Measurements from ENCODE around the gene ARID3B.
"Not testable (repeated sequence)": the region's sequence is repeated elsewhere in the genome, so short reads cannot be mapped to it uniquely, and the experiment has no call there.

DNA sequence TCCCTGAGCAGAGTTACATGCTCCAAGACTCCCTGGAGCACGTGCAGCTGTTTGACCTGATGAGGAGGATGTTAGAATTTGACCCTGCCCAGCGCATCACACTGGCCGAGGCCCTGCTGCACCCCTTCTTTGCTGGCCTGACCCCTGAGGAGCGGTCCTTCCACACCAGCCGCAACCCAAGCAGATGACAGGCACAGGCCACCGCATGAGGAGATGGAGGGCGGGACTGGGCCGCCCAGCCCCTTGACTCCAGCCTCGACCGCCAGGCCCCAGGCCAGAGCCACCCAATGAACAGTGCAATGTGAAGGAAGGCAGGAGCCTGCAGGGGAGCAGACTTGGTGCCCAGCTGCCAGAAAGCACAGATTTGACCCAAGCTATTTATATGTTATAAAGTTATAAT, 88.7 kb downstream of the ARID3B start:
- not testable (repeated sequence) for TF ChIP-seq RAD21 (IDR thresholded peaks at IDR 0.05; ENCODE audit: low read depth); POLR2A (IDR thresholded peaks at IDR 0.05; ENCODE audit: borderline replicate concordance, extremely low read depth, insufficient read depth, insufficient read length); EZH2phosphoT487 (IDR thresholded peaks at IDR 0.05; ENCODE audit: borderline replicate concordance)
